Activated naive CD8-positive, alpha-beta T cell (primary cell): Measurements from ENCODE around the gene CPN1.

ENCODE experiments used
- H3K27ac Mint-ChIP-seq: one replicate; pipeline ENCODE4 v1.8.0; 2021; ENCODE audit warnings: mixed read lengths
- H3K27me3 Mint-ChIP-seq: one replicate; pipeline ENCODE4 v1.8.0; 2021; ENCODE audit warnings: mixed read lengths
- H3K36me3 Mint-ChIP-seq: one replicate; pipeline ENCODE4 v1.8.0; 2021; ENCODE audit warnings: mixed read lengths
- H3K4me1 Mint-ChIP-seq: one replicate; pipeline ENCODE4 v1.8.0; 2021; ENCODE audit warnings: low read depth, mixed read lengths
- H3K4me3 Mint-ChIP-seq: one replicate; pipeline ENCODE4 v1.8.0; 2021; ENCODE audit warnings: mild to moderate bottlenecking, mixed read lengths
- H3K9me3 Mint-ChIP-seq: one replicate; pipeline ENCODE4 v1.8.0; 2021; ENCODE audit warnings: low read depth, mixed read lengths

The CPN1 gene

GRCh38 chr10:100053686-100054460 is 27.8 kb downstream of the CPN1 start:
- peaks cover 2% of the 10 kb centered on the region for H3K27me3 Mint-ChIP-seq
- no peak overlapping the region for H3K4me3 Mint-ChIP-seq
- H3K36me3 Mint-ChIP-seq: no peaks in the 10 kb centered on the region
- no peaks in the 10 kb centered on the region for H3K9me3 Mint-ChIP-seq
- H3K4me1 Mint-ChIP-seq: no peaks in the 10 kb centered on the region
- H3K27ac Mint-ChIP-seq: no peak overlapping the region

GRCh38 chr10:100046021-100046486 is 35.6 kb downstream of the CPN1 start:
- H3K27me3 Mint-ChIP-seq: peaks cover 3% of the 10 kb centered on the region
- H3K4me3 Mint-ChIP-seq: no peak overlapping the region
- no peaks in the 10 kb centered on the region for H3K4me1 Mint-ChIP-seq
- no peaks in the 10 kb centered on the region for H3K9me3 Mint-ChIP-seq
- no peak overlapping the region for H3K27ac Mint-ChIP-seq
- no peaks in the 10 kb centered on the region for H3K36me3 Mint-ChIP-seq

- no peak overlapping the region for H3K4me3 Mint-ChIP-seq
- no peaks in the 10 kb centered on the region for H3K9me3 Mint-ChIP-seq
- no peak overlapping the region for H3K27ac Mint-ChIP-seq
Observed at GRCh38 chr10:100045592-100045991, 36.1 kb downstream of the CPN1 start.

GRCh38 chr10:100043796-100044195 is 37.9 kb downstream of the CPN1 start:
- Mint-ChIP-seq H3K9me3 (no peaks in the 10 kb centered on the region), H3K27me3 (peaks cover 3% of the 10 kb centered on the region), H3K27ac (no peak overlapping the region), H3K36me3 (no peaks in the 10 kb centered on the region), H3K4me1 (no peaks in the 10 kb centered on the region), H3K4me3 (no peak overlapping the region)

More at GRCh38 chr10:100045592-100045991, 36.1 kb downstream of the CPN1 start:
- no peaks in the 10 kb centered on the region for H3K4me1 Mint-ChIP-seq
- no peaks in the 10 kb centered on the region for H3K36me3 Mint-ChIP-seq
- peaks cover 3% of the 10 kb centered on the region for H3K27me3 Mint-ChIP-seq

GRCh38 chr10:100043344-100043743 is 38.3 kb downstream of the CPN1 start:
- Mint-ChIP-seq H3K4me3 (no peak overlapping the region), H3K27me3 (peaks cover 2% of the 10 kb centered on the region), H3K4me1 (no peaks in the 10 kb centered on the region), H3K9me3 (no peaks in the 10 kb centered on the region), H3K36me3 (no peaks in the 10 kb centered on the region), H3K27ac (no peak overlapping the region)

- Mint-ChIP-seq H3K4me3 (no peak overlapping the region), H3K27ac (no peak overlapping the region)
Observed at GRCh38 chr10:100041306-100042002, 40.2 kb downstream of the CPN1 start.

GRCh38 chr10:100038561-100039071 is 43.1 kb downstream of the CPN1 start:
- Mint-ChIP-seq H3K4me3 (no peak overlapping the region), H3K27ac (no peak overlapping the region), H3K9me3 (no peaks in the 10 kb centered on the region), H3K4me1 (no peaks in the 10 kb centered on the region), H3K27me3 (no peaks in the 10 kb centered on the region), H3K36me3 (no peaks in the 10 kb centered on the region)

More at GRCh38 chr10:100041306-100042002, 40.2 kb downstream of the CPN1 start:
- Mint-ChIP-seq H3K4me1 (no peaks in the 10 kb centered on the region), H3K36me3 (no peaks in the 10 kb centered on the region), H3K9me3 (no peaks in the 10 kb centered on the region), H3K27me3 (peaks cover 2% of the 10 kb centered on the region)

- H3K4me1 Mint-ChIP-seq: no peaks in the 10 kb centered on the region
- H3K9me3 Mint-ChIP-seq: no peaks in the 10 kb centered on the region
- H3K4me3 Mint-ChIP-seq: no peak overlapping the region
- H3K27me3 Mint-ChIP-seq: no peaks in the 10 kb centered on the region
- no peak overlapping the region for H3K27ac Mint-ChIP-seq
- H3K36me3 Mint-ChIP-seq: no peaks in the 10 kb centered on the region
Observed at GRCh38 chr10:100037758-100038315, 43.8 kb downstream of the CPN1 start.

- H3K4me3 Mint-ChIP-seq: no peak overlapping the region
- no peaks in the 10 kb centered on the region for H3K4me1 Mint-ChIP-seq
- H3K27me3 Mint-ChIP-seq: no peaks in the 10 kb centered on the region
- no peaks in the 10 kb centered on the region for H3K36me3 Mint-ChIP-seq
- H3K9me3 Mint-ChIP-seq: no peaks in the 10 kb centered on the region
- no peak overlapping the region for H3K27ac Mint-ChIP-seq
Observed at GRCh38 chr10:100036850-100037249, 44.8 kb downstream of the CPN1 start.

GRCh38 chr10:100033766-100034418 is 47.8 kb downstream of the CPN1 start:
- Mint-ChIP-seq H3K9me3 (no peaks in the 10 kb centered on the region), H3K4me1 (no peaks in the 10 kb centered on the region), H3K27me3 (no peaks in the 10 kb centered on the region), H3K4me3 (no peak overlapping the region), H3K27ac (no peak overlapping the region), H3K36me3 (no peaks in the 10 kb centered on the region)

GRCh38 chr10:100027416-100027815 is 54.3 kb downstream of the CPN1 start:
- Mint-ChIP-seq H3K4me3 (no peak overlapping the region), H3K27ac (no peak overlapping the region), H3K9me3 (peaks cover 8% of the 10 kb centered on the region), H3K27me3 (peaks cover 2% of the 10 kb centered on the region), H3K4me1 (no peaks in the 10 kb centered on the region), H3K36me3 (peaks cover 3% of the 10 kb centered on the region)

GRCh38 chr10:100025576-100025975 is 56.1 kb downstream of the CPN1 start:
- Mint-ChIP-seq H3K4me3 (no peak overlapping the region), H3K36me3 (peaks cover 3% of the 10 kb centered on the region), H3K27ac (no peak overlapping the region), H3K27me3 (peaks cover 2% of the 10 kb centered on the region), H3K9me3 (peaks cover 8% of the 10 kb centered on the region), H3K4me1 (peaks cover under 1% of the 10 kb centered on the region)

- Mint-ChIP-seq H3K27me3 (peaks cover 2% of the 10 kb centered on the region), H3K4me3 (no peak overlapping the region), H3K4me1 (peaks cover 5% of the 10 kb centered on the region), H3K36me3 (peaks cover 3% of the 10 kb centered on the region), H3K27ac (no peak overlapping the region), H3K9me3 (peaks cover 8% of the 10 kb centered on the region)
Observed at GRCh38 chr10:100024748-100025147, 56.9 kb downstream of the CPN1 start.

GRCh38 chr10:100022403-100022802 is 59.3 kb downstream of the CPN1 start:
- Mint-ChIP-seq H3K4me1 (peaks cover 5% of the 10 kb centered on the region), H3K9me3 (peaks cover 3% of the 10 kb centered on the region), H3K36me3 (no peaks in the 10 kb centered on the region), H3K27ac (no peak overlapping the region), H3K27me3 (peaks cover 2% of the 10 kb centered on the region), H3K4me3 (no peak overlapping the region)

GRCh38 chr10:100021322-100021721 is 60.3 kb downstream of the CPN1 start:
- peaks cover under 1% of the 10 kb centered on the region for H3K9me3 Mint-ChIP-seq
- no peak overlapping the region for H3K4me3 Mint-ChIP-seq

More at GRCh38 chr10:100021322-100021721, 60.3 kb downstream of the CPN1 start:
- peaks cover 2% of the 10 kb centered on the region for H3K27me3 Mint-ChIP-seq
- no peaks in the 10 kb centered on the region for H3K36me3 Mint-ChIP-seq
- H3K27ac Mint-ChIP-seq: no peak overlapping the region
- peaks cover 5% of the 10 kb centered on the region for H3K4me1 Mint-ChIP-seq
